Ovary (tissue), 3 donors: ENCODE measurements around the gene LRP1B.

Experiments
- EP300 ChIP-seq: sonication (generic); formaldehyde crosslinking; IDR thresholded peaks from one replicate; pipeline ENCODE4 v1.6.1; 2017; ENCODE audit warnings: antibody characterized with exemption
- POLR2A ChIP-seq: fragments of 450-650 bp; IDR thresholded peaks from one replicate; pipeline ENCODE4 v1.6.1; 2017; ENCODE audit warnings: antibody characterized with exemption, mild to moderate bottlenecking, moderate library complexity
- TF ChIP-seq, protein P1 (sequence below), 3 donors: fragments of 450-650 bp in 2 of 3; fragments of 200-600 bp in 1 of 3; IDR thresholded peaks; one replicate each; pipeline versions ENCODE4 v1.5.1 to v1.8.0; 2016 to 2022; ENCODE audit warnings: antibody characterized with exemption in 3 of 3, mild to moderate bottlenecking in 1 of 3
- donor health status: DM: no; HTN: no; CAD: no.

DNA sequence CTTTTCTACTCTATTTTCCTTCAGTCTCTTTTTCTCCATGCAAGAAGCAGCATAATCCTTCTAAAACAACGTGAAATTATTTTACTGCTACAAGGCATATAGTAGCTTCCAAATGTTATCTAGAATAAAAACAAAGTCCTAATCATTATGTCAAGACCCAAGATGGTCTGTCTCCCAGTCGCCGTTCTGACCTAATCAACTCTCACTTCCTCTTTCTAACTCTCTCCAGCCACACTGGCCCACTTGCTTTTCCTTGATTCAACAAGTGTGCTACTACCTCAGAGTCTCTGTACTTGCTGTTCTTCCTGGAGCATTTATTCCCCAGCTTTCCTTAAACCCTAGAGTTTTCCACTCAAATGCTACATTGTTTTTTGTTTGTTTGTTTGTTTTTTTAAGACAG lies 1491.2 kb downstream of the LRP1B start:
- no peak for TF ChIP-seq POLR2A
- TF ChIP-seq, protein P1, sequence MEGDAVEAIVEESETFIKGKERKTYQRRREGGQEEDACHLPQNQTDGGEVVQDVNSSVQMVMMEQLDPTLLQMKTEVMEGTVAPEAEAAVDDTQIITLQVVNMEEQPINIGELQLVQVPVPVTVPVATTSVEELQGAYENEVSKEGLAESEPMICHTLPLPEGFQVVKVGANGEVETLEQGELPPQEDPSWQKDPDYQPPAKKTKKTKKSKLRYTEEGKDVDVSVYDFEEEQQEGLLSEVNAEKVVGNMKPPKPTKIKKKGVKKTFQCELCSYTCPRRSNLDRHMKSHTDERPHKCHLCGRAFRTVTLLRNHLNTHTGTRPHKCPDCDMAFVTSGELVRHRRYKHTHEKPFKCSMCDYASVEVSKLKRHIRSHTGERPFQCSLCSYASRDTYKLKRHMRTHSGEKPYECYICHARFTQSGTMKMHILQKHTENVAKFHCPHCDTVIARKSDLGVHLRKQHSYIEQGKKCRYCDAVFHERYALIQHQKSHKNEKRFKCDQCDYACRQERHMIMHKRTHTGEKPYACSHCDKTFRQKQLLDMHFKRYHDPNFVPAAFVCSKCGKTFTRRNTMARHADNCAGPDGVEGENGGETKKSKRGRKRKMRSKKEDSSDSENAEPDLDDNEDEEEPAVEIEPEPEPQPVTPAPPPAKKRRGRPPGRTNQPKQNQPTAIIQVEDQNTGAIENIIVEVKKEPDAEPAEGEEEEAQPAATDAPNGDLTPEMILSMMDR (IDR thresholded peaks at IDR 0.05), result no peak
- TF ChIP-seq EP300, result no peak
